Endothelial cell of umbilical vein (primary cell): ENCODE data around the gene IGF1. TPM values are rescaled to one million over a fixed set of nuclear protein-coding genes. Genes with fewer than 3 reads are reported as not detected.

Experiments
- BruUV-seq: library from RNA; stranded (reverse); fragments of 400-500 nt; replicated peaks from 2 replicates; lab custom pipeline; 2021; lab: Mats Ljungman, UMichigan
- CTCF ChIA-PET: fragments of 300-600, 350-600 bp; sonication (Branson Sonifier 250); formaldehyde crosslinking; loops from one replicate; lab custom pipeline; 2021; ENCODE audit warnings: antibody characterized with exemption, inconsistent platforms; lab: Charles Lee
- POLR2A ChIA-PET: fragments of 300-600, 350-600 bp; sonication (Branson Sonifier 250); formaldehyde crosslinking; loops from one replicate; lab custom pipeline; 2021; ENCODE audit warnings: antibody characterized with exemption, inconsistent platforms; lab: Charles Lee
- DNase-seq: peaks from one replicate; pipeline ENCODE4 v3.0.0-alpha.2; 2011; ENCODE audit warnings: low read depth, low spot score
- FAIRE-seq: peaks from 2 replicates; lab custom pipeline; 2011; peaks lifted over from hg19 to GRCh38; lab: Jason Lieb, UNC
- H2AFZ ChIP-seq: 2 replicates; pipeline ENCODE4 v1.6.0; 2012; ENCODE audit warnings: low read depth, low read length, control low read depth, inconsistent platforms
- H3K27ac ChIP-seq: 2 replicates; pipeline ENCODE4 v1.5.1; 2011; ENCODE audit warnings: low read depth, mild to moderate bottlenecking, control low read depth, low read length, moderate library complexity; ENCODE audit not compliant: insufficient read depth
- H3K27me3 ChIP-seq, 2 experiments: 2 replicates each; pipeline versions ENCODE4 v1.6.0 to v1.6.1; 2011; ENCODE audit warnings: low read length in 2 of 2, mixed read lengths in 1 of 2; ENCODE audit not compliant: control insufficient read depth in 2 of 2, insufficient read depth in 2 of 2
- H3K36me3 ChIP-seq, 2 experiments: 2 replicates in 1 of 2; 3 replicates in 1 of 2; pipeline ENCODE4 v1.5.1; 2011; ENCODE audit warnings: low read length in 2 of 2, mild to moderate bottlenecking in 1 of 2, moderate library complexity in 1 of 2; ENCODE audit not compliant: control insufficient read depth in 2 of 2, insufficient read depth in 2 of 2; ENCODE audit errors: extremely low read depth in 1 of 2
- H3K4me1 ChIP-seq: 3 replicates; pipeline ENCODE4 v1.5.1; 2011; ENCODE audit warnings: mild to moderate bottlenecking, low read length; ENCODE audit not compliant: control insufficient read depth, insufficient read depth; ENCODE audit errors: extremely low read depth
- H3K4me2 ChIP-seq: 2 replicates; pipeline ENCODE4 v1.6.1; 2011; ENCODE audit warnings: low read length, control low read depth, mixed read lengths; ENCODE audit not compliant: insufficient read depth
- H3K4me3 ChIP-seq, 3 experiments: fragments of 200-600 bp in 1 of 3; sonication (generic), shearing (Covaris generic) in 1 of 3; replicated peaks in 1 of 3; 2 replicates each; pipeline ENCODE4 v1.5.1; 2011 to 2016; ENCODE audit warnings: control low read depth in 3 of 3, low read length in 3 of 3, mild to moderate bottlenecking in 2 of 3, inconsistent platforms in 1 of 3, low read depth in 1 of 3, moderate library complexity in 1 of 3; ENCODE audit not compliant: insufficient read depth in 1 of 3
- H3K79me2 ChIP-seq: 2 replicates; pipeline ENCODE4 v1.6.0; 2012; ENCODE audit warnings: low read length, inconsistent platforms; ENCODE audit not compliant: control insufficient read depth, insufficient read depth
- H3K9ac ChIP-seq: replicated peaks from 2 replicates; pipeline ENCODE3; 2011; ENCODE audit warnings: low read length, control low read depth; ENCODE audit not compliant: insufficient read depth; ENCODE audit errors: extremely low read depth
- H3K9me1 ChIP-seq: replicated peaks from 3 replicates; pipeline ENCODE4 v1.6.0; 2011; ENCODE audit warnings: mild to moderate bottlenecking, low read length; ENCODE audit not compliant: control insufficient read depth, insufficient read depth; ENCODE audit errors: extremely low read depth
- H3K9me3 ChIP-seq: replicated peaks from 2 replicates; pipeline ENCODE4 v1.5.1; 2012; ENCODE audit warnings: low read length, inconsistent platforms; ENCODE audit not compliant: control insufficient read depth, insufficient read depth
- H4K20me1 ChIP-seq: replicated peaks from 2 replicates; pipeline ENCODE3; 2011; ENCODE audit warnings: mild to moderate bottlenecking, low read length; ENCODE audit not compliant: control insufficient read depth, insufficient read depth; ENCODE audit errors: extremely low read depth
- CTCF ChIP-seq, 2 donors: IDR thresholded peaks; 1 replicate in 1 of 2; 2 replicates in 1 of 2; pipeline ENCODE4 v1.5.1; 2011; ENCODE audit warnings: low read length in 2 of 2, mild to moderate bottlenecking in 2 of 2, moderate library complexity in 2 of 2, control low read depth in 1 of 2, inconsistent platforms in 1 of 2, low read depth in 1 of 2; ENCODE audit not compliant: insufficient read depth in 1 of 2; ENCODE audit errors: extremely low read depth in 1 of 2
- FOS ChIP-seq: IDR thresholded peaks from 2 replicates; pipeline ENCODE4 v1.6.1; 2011; ENCODE audit warnings: mild to moderate bottlenecking, low read length, moderate library complexity, borderline replicate concordance; ENCODE audit not compliant: insufficient read depth
- GATA2 ChIP-seq: IDR thresholded peaks from 2 replicates; pipeline ENCODE4 v1.7.0; 2011; ENCODE audit warnings: low read depth, mild to moderate bottlenecking, moderate library complexity, mixed read lengths, low read length; ENCODE audit not compliant: insufficient read length, insufficient read depth
- JUN ChIP-seq: IDR thresholded peaks from 2 replicates; pipeline ENCODE4 v1.6.1; 2011; ENCODE audit warnings: borderline replicate concordance, low read depth; ENCODE audit not compliant: insufficient read length, insufficient read depth
- MYC ChIP-seq: IDR thresholded peaks from one replicate; pipeline ENCODE4 v1.6.1; 2011; ENCODE audit warnings: mild to moderate bottlenecking, low read depth, low read length
- POLR2AphosphoS5 ChIP-seq: IDR thresholded peaks from 2 replicates; pipeline ENCODE4 v1.6.1; 2012; ENCODE audit warnings: low read depth, mild to moderate bottlenecking, control low read depth, low read length, moderate library complexity; ENCODE audit not compliant: insufficient read depth
- dilution Hi-C: fragments of 300-500 bp; cut with MboI; formaldehyde crosslinking; loops from one replicate; pipeline ENCODE4 v1.15.0; 2019; ENCODE audit warnings: low sequenced_read_pairs; ENCODE audit not compliant: extremely low pct_ligation_motif_present
- intact Hi-C: fragments of 100-400 bp; cut with micrococcal nuclease; formaldehyde crosslinking; loops from one replicate; pipeline ENCODE4 v1.10.0; 2022
- polyA plus RNA-seq, 4 experiments: library from polyadenylated mRNA; depleted of rRNA in 3 of 4; stranded (reverse) in 3 of 4; unstranded in 1 of 4; fragments of >200 nt; gene quantifications; 2 replicates each; pipeline versions ENCODE4 v1.2.1 to v1.2.3, GENCODE V29; 2011 to 2012; ENCODE audit warnings: missing spikeins in 1 of 4
- total RNA-seq: library from RNA; stranded (reverse); gene quantifications from 2 replicates; pipeline ENCODE4 v1.2.3, GENCODE V29; 2021

IGF1 gene
- total and polyA plus RNA-seq, 2 donors (not counting 3 experiments of a cell fraction or from before 2014, with no cell fraction given), result 0.10 TPM; not detected in 1

DNA sequence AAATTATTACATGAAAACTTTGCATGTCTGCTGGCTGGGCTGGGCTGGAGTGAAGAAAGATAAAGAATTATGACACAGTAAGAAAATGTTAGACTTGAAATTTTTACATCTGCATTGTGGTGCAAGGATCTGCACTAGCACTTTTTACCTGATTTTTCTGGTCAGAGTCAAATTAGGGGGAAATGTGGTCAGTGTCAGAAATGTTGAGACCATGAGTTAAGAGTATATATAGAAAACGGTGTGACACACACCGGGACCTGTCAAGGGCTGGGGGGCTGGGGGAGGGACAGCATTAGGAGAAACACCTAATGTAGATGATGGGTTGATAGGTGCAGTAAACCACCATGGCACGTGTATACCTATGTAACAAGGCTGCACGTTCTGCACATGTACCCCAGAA lies 90.3 kb downstream of the IGF1 start:
- Histone ChIP-seq H2AFZ (no peak overlapping the region), H3K9ac (no peak overlapping the region), H3K79me2 (no peaks in the 10 kb centered on the region), H3K4me1 (no peaks in the 10 kb centered on the region), H3K9me3 (no peaks in the 10 kb centered on the region), H3K9me1 (no peaks in the 10 kb centered on the region), H3K27me3 (no peaks in the 10 kb centered on the region), H4K20me1 (no peaks in the 10 kb centered on the region), H3K4me3 (no peak overlapping the region), H3K4me2 (no peak overlapping the region), H3K27ac (no peak overlapping the region), H3K36me3 (no peaks in the 10 kb centered on the region)
- TF ChIP-seq FOS (no peak), GATA2 (no peak)
- ChIA-PET POLR2A (no interaction called here), CTCF (no interaction called here)
- FAIRE-seq (no peak), DNase-seq (no peak)
- dilution Hi-C loops, result no loop called here
- BruUV-seq, result no TSS peak
- intact Hi-C loops, result no loop called here

GRCh38 chr12:102388469-102388868 lies 91.9 kb downstream of the IGF1 start:
- H2AFZ ChIP-seq, result no peak overlapping the region
- no peaks in the 10 kb centered on the region for H4K20me1 ChIP-seq
- no peak overlapping the region for H3K27ac ChIP-seq
- intact Hi-C loops, result no loop called here
- H3K4me3 ChIP-seq, result no peak overlapping the region
- no peak overlapping the region for H3K9ac ChIP-seq
- no TSS peak for BruUV-seq
- no peak overlapping the region for H3K4me2 ChIP-seq
- no peaks in the 10 kb centered on the region for H3K4me1 ChIP-seq
- FAIRE-seq, result no peak
- no peak for DNase-seq
- H3K27me3 ChIP-seq, result no peaks in the 10 kb centered on the region
- H3K36me3 ChIP-seq, result no peaks in the 10 kb centered on the region
- H3K79me2 ChIP-seq, result no peaks in the 10 kb centered on the region
- ChIA-PET POLR2A (no interaction called here), CTCF (no interaction called here)
- dilution Hi-C loops, result no loop called here
- no peaks in the 10 kb centered on the region for H3K9me1 ChIP-seq
- no peak for TF ChIP-seq CTCF (IDR thresholded peaks at IDR 0.05; ENCODE audit: extremely low read depth in 1 of 2, insufficient read depth in 1 of 2, low read depth in 1 of 2, low read length in 2 of 2)
- TF ChIP-seq FOS, result no peak
- no peak for TF ChIP-seq MYC
- no peak for TF ChIP-seq JUN
- no peak for TF ChIP-seq POLR2AphosphoS5
- no peaks in the 10 kb centered on the region for H3K9me3 ChIP-seq
